ENCODE measurements around the gene ARHGEF9.

DNA sequence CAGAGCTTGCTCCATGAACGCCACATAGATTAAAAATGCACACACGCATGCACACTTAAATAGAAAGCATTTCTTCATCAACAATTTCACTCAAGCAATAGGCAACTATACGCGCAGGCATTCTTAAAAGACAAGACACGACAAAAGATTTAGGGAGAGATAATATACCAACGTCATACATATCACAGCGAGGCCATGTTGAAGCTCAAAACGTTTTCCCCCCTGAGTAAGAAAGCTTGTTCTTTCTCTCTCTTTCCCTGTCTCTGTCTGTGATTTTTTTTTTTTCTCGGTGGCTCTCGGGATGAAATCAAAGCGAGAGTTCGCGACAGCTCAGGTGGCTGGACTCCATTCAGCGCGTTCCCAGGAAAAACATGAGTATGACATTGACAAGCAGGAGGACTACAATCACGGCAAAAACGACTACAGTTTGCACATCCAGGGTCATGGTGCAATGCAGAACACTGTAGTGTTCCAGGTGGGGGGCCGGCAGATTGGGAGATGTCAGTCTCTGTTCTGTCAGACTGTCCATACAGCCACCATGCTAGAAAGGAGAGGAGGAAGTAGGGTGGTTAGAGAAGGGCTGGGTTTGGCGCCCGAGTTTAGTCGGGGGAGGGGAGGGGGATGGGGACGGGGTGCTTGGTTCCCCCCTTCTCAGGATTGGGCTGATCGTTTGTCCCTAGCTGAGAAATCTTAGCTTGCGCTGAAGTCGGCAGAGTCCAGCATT, 30.7 kb downstream of the ARHGEF9 start:
- TF ChIP-seq, protein P1, sequence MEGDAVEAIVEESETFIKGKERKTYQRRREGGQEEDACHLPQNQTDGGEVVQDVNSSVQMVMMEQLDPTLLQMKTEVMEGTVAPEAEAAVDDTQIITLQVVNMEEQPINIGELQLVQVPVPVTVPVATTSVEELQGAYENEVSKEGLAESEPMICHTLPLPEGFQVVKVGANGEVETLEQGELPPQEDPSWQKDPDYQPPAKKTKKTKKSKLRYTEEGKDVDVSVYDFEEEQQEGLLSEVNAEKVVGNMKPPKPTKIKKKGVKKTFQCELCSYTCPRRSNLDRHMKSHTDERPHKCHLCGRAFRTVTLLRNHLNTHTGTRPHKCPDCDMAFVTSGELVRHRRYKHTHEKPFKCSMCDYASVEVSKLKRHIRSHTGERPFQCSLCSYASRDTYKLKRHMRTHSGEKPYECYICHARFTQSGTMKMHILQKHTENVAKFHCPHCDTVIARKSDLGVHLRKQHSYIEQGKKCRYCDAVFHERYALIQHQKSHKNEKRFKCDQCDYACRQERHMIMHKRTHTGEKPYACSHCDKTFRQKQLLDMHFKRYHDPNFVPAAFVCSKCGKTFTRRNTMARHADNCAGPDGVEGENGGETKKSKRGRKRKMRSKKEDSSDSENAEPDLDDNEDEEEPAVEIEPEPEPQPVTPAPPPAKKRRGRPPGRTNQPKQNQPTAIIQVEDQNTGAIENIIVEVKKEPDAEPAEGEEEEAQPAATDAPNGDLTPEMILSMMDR (IDR thresholded peaks at IDR 0.05) = no peak
- no peak for TF ChIP-seq POLR2A (IDR thresholded peaks at IDR 0.05)
